ENCODE data around the gene TTC1. TPM values are rescaled to one million over a fixed set of nuclear protein-coding genes. Genes with fewer than 3 reads are reported as not detected.
A peak's percentile ranks its signal among the peaks of the same experiment; 100 is the strongest.

The TTC1 gene
- total RNA-seq, 1 donor from 2014 or later: 49.9 TPM

- H3K27ac Mint-ChIP-seq (ENCODE audit: unreplicated experiment): no peak overlapping the region
- DNase-seq (ENCODE audit: extremely low spot score, unreplicated experiment): no peak
- H3K4me1 Mint-ChIP-seq (ENCODE audit: unreplicated experiment): peaks cover 3% of the 10 kb centered on the region
- no peaks in the 10 kb centered on the region for H3K9me3 Mint-ChIP-seq (ENCODE audit: unreplicated experiment)
- peaks cover 63% of the 10 kb centered on the region for H3K36me3 Mint-ChIP-seq (ENCODE audit: unreplicated experiment)
- H3K27me3 Mint-ChIP-seq (ENCODE audit: unreplicated experiment): no peaks in the 10 kb centered on the region
- TF ChIP-seq, protein P1, sequence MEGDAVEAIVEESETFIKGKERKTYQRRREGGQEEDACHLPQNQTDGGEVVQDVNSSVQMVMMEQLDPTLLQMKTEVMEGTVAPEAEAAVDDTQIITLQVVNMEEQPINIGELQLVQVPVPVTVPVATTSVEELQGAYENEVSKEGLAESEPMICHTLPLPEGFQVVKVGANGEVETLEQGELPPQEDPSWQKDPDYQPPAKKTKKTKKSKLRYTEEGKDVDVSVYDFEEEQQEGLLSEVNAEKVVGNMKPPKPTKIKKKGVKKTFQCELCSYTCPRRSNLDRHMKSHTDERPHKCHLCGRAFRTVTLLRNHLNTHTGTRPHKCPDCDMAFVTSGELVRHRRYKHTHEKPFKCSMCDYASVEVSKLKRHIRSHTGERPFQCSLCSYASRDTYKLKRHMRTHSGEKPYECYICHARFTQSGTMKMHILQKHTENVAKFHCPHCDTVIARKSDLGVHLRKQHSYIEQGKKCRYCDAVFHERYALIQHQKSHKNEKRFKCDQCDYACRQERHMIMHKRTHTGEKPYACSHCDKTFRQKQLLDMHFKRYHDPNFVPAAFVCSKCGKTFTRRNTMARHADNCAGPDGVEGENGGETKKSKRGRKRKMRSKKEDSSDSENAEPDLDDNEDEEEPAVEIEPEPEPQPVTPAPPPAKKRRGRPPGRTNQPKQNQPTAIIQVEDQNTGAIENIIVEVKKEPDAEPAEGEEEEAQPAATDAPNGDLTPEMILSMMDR (IDR thresholded peaks at IDR 0.05): no peak
- H3K4me3 Mint-ChIP-seq (ENCODE audit: unreplicated experiment): no peak overlapping the region
Observed at GRCh38 chr5:160048131-160048530, 39.2 kb downstream of the TTC1 start.

DNA sequence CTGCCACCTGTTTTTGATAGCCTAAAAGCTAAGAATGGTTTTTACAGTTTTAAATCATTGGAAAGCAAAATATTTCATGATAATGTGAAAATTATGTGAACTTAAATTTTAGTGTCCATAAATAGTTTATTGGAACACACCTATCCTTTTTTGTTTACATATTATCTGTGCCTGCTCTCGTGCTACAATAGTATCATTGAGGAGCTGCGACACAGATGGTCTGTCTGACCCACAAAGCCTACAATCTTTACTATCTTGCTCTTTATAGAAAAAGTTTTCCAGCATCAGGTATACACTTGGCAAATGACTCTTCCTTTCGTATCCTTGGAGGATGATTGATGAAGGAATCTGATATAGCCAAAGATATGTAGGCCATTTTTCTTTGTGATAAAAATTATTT lies 40.2 kb downstream of the TTC1 start:
- H3K4me3 Mint-ChIP-seq (ENCODE audit: unreplicated experiment): no peak overlapping the region
- TF ChIP-seq, protein P1 (IDR thresholded peaks at IDR 0.05): no peak
- H3K4me1 Mint-ChIP-seq (ENCODE audit: unreplicated experiment): peaks cover 10% of the 10 kb centered on the region

GRCh38 chr5:160054047-160054446 lies 45.1 kb downstream of the TTC1 start:
- TF ChIP-seq, protein P1 (IDR thresholded peaks at IDR 0.05): no peak
- Mint-ChIP-seq H3K27ac (ENCODE audit: unreplicated experiment) (peak overlapping the region; percentile 43), H3K36me3 (ENCODE audit: unreplicated experiment) (peaks cover 68% of the 10 kb centered on the region)

More for the DNA sequence above, 40.2 kb downstream of the TTC1 start:
- Mint-ChIP-seq H3K36me3 (ENCODE audit: unreplicated experiment) (peaks cover 55% of the 10 kb centered on the region), H3K27ac (ENCODE audit: unreplicated experiment) (no peak overlapping the region), H3K27me3 (ENCODE audit: unreplicated experiment) (no peaks in the 10 kb centered on the region), H3K9me3 (ENCODE audit: unreplicated experiment) (no peaks in the 10 kb centered on the region)
- no peak for DNase-seq (ENCODE audit: extremely low spot score, unreplicated experiment)

GRCh38 chr5:160054831-160055230 lies 45.9 kb downstream of the TTC1 start:
- Mint-ChIP-seq H3K27ac (ENCODE audit: unreplicated experiment) (peak overlapping the region; percentile 7), H3K27me3 (ENCODE audit: unreplicated experiment) (no peaks in the 10 kb centered on the region), H3K4me3 (ENCODE audit: unreplicated experiment) (no peak overlapping the region), H3K4me1 (ENCODE audit: unreplicated experiment) (peaks cover 18% of the 10 kb centered on the region), H3K9me3 (ENCODE audit: unreplicated experiment) (peaks cover 3% of the 10 kb centered on the region), H3K36me3 (ENCODE audit: unreplicated experiment) (peaks cover 67% of the 10 kb centered on the region)
- no peak for DNase-seq (ENCODE audit: extremely low spot score, unreplicated experiment)
- TF ChIP-seq, protein P1 (IDR thresholded peaks at IDR 0.05): no peak

More at GRCh38 chr5:160054047-160054446, 45.1 kb downstream of the TTC1 start:
- H3K9me3 Mint-ChIP-seq (ENCODE audit: unreplicated experiment): peaks cover 3% of the 10 kb centered on the region
- peaks cover 18% of the 10 kb centered on the region for H3K4me1 Mint-ChIP-seq (ENCODE audit: unreplicated experiment)
- DNase-seq (ENCODE audit: extremely low spot score, unreplicated experiment): no peak
- no peaks in the 10 kb centered on the region for H3K27me3 Mint-ChIP-seq (ENCODE audit: unreplicated experiment)
- no peak overlapping the region for H3K4me3 Mint-ChIP-seq (ENCODE audit: unreplicated experiment)

- Mint-ChIP-seq H3K4me3 (ENCODE audit: unreplicated experiment) (no peak overlapping the region), H3K36me3 (ENCODE audit: unreplicated experiment) (peaks cover 56% of the 10 kb centered on the region), H3K4me1 (ENCODE audit: unreplicated experiment) (peaks cover 18% of the 10 kb centered on the region), H3K27ac (ENCODE audit: unreplicated experiment) (no peak overlapping the region), H3K27me3 (ENCODE audit: unreplicated experiment) (no peaks in the 10 kb centered on the region), H3K9me3 (ENCODE audit: unreplicated experiment) (peaks cover 3% of the 10 kb centered on the region)
- TF ChIP-seq, protein P1 (IDR thresholded peaks at IDR 0.05): no peak
- DNase-seq (ENCODE audit: extremely low spot score, unreplicated experiment): no peak
Observed at GRCh38 chr5:160057256-160057655, 48.3 kb downstream of the TTC1 start.

Measured in osteocyte (in vitro differentiated cells).